GM04503 (cell line): Measurements from ENCODE around the gene KLHDC8A.

Experiments used
- DNase-seq: peaks from one replicate; pipeline ENCODE4 v3.0.0-alpha.2; 2012; ENCODE audit warnings: low read depth

The KLHDC8A gene

DNA sequence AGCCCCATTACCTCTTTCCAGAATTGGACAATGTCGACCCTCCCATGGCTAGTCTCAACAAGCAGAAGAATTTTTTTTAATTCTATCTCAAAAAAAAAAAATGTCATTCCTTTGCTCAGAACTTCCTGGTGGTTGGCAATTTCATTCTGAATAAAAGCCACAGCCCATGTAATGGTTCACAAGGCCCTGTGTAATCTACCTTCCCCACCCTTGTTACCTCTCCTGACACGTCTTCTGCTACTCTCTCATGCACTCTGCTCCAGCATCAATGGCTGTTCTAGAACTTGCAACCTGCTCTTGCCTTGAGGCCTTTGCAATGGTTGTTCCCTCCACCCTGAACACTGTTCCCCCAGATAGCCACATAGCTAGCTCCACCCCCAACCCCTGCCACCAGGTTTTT is 60.6 kb downstream of the KLHDC8A start:
- DNase-seq: no peak

GRCh38 chr1:205294934-205295333 is 61.8 kb downstream of the KLHDC8A start:
- DNase-seq: no peak

GRCh38 chr1:205294175-205294917 is 62.4 kb downstream of the KLHDC8A start:
- DNase-seq: peak; percentile 83

GRCh38 chr1:205293350-205294074 is 63.2 kb downstream of the KLHDC8A start:
- no peak for DNase-seq

DNA sequence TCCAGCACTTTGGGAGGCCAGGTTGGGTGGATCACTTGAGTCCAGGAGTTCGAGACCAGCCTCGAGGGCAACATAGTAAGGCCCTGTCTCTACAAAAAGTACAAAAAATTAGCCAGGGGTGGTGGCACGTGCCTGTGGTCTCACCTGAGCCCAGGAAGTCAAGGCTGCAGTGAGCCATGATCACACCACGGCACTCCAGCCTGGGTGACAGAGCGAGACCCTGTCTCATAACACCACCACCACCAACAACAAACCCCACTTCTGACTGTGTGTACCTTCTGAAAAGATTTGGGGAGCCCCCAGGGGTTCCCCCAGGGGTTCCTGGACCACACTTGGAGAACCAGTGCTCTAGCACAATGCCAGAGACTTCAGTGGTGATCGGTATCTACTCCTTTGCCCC is 65.1 kb downstream of the KLHDC8A start:
- DNase-seq: no peak

DNA sequence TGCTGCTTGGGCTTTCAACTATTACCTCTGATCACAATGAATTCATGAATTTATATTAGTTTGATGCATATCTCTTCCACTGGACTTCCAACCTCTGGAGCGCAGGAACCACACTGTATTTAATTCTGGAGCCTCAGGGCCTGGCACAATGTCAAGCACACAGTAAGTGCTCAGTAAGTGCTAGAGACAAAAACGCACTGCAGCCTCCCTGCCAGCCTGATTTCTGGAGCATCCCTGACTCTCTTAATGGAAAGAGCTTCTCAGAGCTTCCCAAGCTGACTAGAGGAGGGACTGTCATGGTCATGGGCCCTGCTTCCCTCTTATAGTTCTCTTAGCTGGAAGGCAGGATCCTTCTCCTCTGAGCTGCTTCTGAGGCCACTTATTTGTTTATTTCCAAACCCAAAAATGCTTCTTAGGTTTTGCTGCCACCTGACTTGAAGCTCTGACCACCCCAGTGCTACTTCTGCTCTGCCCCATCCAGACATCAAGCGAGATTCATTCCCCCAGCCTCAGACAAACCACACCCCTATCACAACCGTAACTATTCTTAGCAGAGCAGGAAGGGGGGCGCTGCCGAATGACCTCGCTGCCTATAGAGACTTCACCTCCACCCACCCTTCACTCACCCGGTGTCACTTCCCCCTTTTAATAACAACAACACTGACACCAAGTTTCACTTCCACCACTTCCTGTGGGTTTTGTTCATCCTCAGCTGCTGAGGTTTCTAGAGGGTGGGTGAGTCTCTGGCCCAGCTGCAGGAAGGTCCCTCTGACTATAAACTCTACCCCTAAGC is 68.8 kb downstream of the KLHDC8A start:
- DNase-seq: no peak

GRCh38 chr1:205287076-205287475 is 69.6 kb downstream of the KLHDC8A start:
- no peak for DNase-seq

GRCh38 chr1:205286335-205286950 is 70.3 kb downstream of the KLHDC8A start:
- DNase-seq: no peak
